Measurements from ENCODE around the gene BRAF. TPM values are rescaled to one million over a fixed set of nuclear protein-coding genes. Genes with fewer than 3 reads are reported as not detected.
"Not testable (repeated sequence)": the region's sequence is repeated elsewhere in the genome, so short reads cannot be mapped to it uniquely, and the experiment has no call there.

The BRAF gene
- total RNA-seq, 1 donor from 2014 or later = 52.8 TPM

DNA sequence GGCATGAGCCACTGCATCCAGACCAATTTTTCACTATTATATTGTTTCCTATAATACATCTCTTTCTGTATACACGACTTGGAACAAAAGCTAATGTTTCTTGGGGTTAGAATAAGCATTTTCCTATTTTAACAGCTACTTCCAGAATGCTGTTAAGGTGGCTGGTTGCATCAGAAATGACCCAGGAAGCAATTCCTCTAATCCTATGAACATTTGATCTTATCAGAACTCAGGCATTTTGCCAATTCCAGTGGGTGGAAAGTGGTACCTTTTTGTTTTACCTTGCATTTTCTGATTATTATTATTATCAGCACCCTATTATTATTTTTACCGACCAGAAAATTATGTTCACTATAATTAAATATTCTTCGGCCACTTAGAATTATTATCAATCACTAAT, 154.9 kb downstream of the BRAF start:
- intact Hi-C loops (cut with DNase I) = no loop called here
- Histone ChIP-seq H3K27ac (no peak overlapping the region), H3K27me3 (no peaks in the 10 kb centered on the region), H3K4me1 (no peaks in the 10 kb centered on the region), H3K36me3 (peaks cover 0 to 31% of the 10 kb centered on the region in 2 donors), H3K9me3 (no peaks in the 10 kb centered on the region), H3K4me3 (no peak overlapping the region)
- DNase-seq (ENCODE audit: extremely low spot score in 2 of 2) = no peak
- TF ChIP-seq POLR2AphosphoS5 (IDR thresholded peaks at IDR 0.05; ENCODE audit: insufficient read depth in 1 of 2, low read depth in 1 of 2) = no peak
- no peak for TF ChIP-seq POLR2A (IDR thresholded peaks at IDR 0.05)
- no peak for TF ChIP-seq CTCF (IDR thresholded peaks at IDR 0.05)

GRCh38 chr7:140767418-140767817, 157.3 kb downstream of the BRAF start:
- DNase-seq (ENCODE audit: extremely low spot score in 2 of 2) = no peak
- H3K27ac ChIP-seq = no peak overlapping the region
- H3K4me1 ChIP-seq = no peaks in the 10 kb centered on the region
- TF ChIP-seq POLR2AphosphoS5 (IDR thresholded peaks at IDR 0.05; ENCODE audit: insufficient read depth in 1 of 2, low read depth in 1 of 2) = no peak
- no peak for TF ChIP-seq POLR2A (IDR thresholded peaks at IDR 0.05)
- TF ChIP-seq CTCF (IDR thresholded peaks at IDR 0.05) = no peak
- H3K27me3 ChIP-seq = no peaks in the 10 kb centered on the region
- no peaks in the 10 kb centered on the region for H3K9me3 ChIP-seq
- no peak overlapping the region for H3K4me3 ChIP-seq
- H3K36me3 ChIP-seq = peaks cover 0 to 24% of the 10 kb centered on the region in 2 donors
- intact Hi-C loops (cut with DNase I) = no loop called here

DNA sequence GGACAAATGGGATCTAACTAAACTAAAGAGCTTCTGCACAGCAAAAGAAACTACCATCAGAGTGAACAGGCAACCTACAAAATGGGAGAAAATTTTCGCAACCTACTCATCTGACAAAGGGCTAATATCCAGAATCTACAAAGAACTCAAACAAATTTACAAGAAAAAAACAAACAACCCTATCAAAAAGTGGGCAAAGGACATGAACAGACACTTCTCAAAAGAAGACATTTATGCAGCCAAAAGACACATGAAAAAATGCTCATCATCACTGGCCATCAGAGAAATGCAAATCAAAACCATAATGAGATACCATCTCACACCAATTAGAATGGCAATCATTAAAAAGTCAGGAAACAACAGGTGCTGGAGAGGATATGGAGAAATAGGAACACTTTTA, 159.3 kb downstream of the BRAF start:
- DNase-seq (ENCODE audit: extremely low spot score in 2 of 2); intact Hi-C loops (cut with DNase I); H3K9me3 ChIP-seq; H3K4me3 ChIP-seq; H3K4me1 ChIP-seq; H3K27ac ChIP-seq; H3K27me3 ChIP-seq: not testable (repeated sequence)
- H3K36me3 ChIP-seq = peaks cover 0 to 19% of the 10 kb centered on the region in 2 donors

DNA sequence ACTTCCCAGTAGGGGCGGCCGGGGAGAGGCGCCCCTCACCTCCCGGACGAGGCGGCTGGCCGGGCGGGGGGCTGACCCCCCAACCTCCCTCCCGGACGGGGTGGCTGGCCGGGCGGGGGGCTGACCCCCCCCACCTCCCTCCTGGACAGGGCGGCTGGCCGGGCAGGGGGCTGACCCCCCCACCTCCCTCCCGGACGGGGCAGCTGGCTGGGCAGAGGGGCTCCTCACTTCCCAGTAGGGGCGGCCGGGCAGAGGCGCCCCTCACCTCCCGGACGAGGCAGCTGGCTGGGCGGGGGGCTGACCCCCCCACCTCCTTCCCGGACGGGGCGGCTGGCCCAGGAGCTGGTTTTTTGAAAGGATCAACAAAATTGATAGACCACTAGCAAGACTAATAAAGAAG, 161.6 kb downstream of the BRAF start:
- H3K27me3 ChIP-seq; H3K4me3 ChIP-seq; DNase-seq (ENCODE audit: extremely low spot score in 2 of 2); H3K9me3 ChIP-seq; H3K4me1 ChIP-seq; H3K27ac ChIP-seq; intact Hi-C loops (cut with DNase I): not testable (repeated sequence)
- peaks cover 0 to 17% of the 10 kb centered on the region in 2 donors for H3K36me3 ChIP-seq

- H3K4me3 ChIP-seq; H3K27me3 ChIP-seq; DNase-seq (ENCODE audit: extremely low spot score in 2 of 2); H3K36me3 ChIP-seq; intact Hi-C loops (cut with DNase I); H3K4me1 ChIP-seq; H3K9me3 ChIP-seq; H3K27ac ChIP-seq: not testable (repeated sequence)
Observed at GRCh38 chr7:140761375-140761774, 163.4 kb downstream of the BRAF start.

DNA sequence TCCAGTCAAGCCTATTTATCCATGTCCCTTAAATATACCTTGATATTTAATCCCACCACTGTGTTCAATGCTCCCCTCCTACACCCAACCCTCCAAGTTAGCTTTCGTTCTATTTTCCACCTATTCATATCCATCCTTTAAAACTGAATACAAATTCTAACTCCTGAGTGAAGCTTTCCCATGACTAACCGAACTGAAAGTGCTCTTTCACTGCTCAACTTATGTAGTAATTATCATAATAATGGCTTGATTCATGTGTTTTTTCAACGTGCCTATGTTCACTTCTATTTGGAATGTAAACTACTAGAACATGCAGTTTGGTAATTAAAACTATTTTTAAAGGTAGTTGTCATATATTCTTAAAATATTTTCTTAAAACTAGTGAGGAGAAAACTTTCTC, 170.2 kb downstream of the BRAF start:
- DNase-seq (ENCODE audit: extremely low spot score in 2 of 2) = no peak
- Histone ChIP-seq H3K27me3 (no peaks in the 10 kb centered on the region), H3K36me3 (peaks cover 0 to 2% of the 10 kb centered on the region in 2 donors), H3K4me1 (no peaks in the 10 kb centered on the region), H3K27ac (no peak overlapping the region), H3K9me3 (no peaks in the 10 kb centered on the region), H3K4me3 (no peak overlapping the region)
- TF ChIP-seq CTCF (IDR thresholded peaks at IDR 0.05) = no peak
- no peak for TF ChIP-seq POLR2AphosphoS5 (IDR thresholded peaks at IDR 0.05; ENCODE audit: insufficient read depth in 1 of 2, low read depth in 1 of 2)
- no peak for TF ChIP-seq POLR2A (IDR thresholded peaks at IDR 0.05)
- intact Hi-C loops (cut with DNase I) = no loop called here

GRCh38 chr7:140752533-140752932, 172.2 kb downstream of the BRAF start:
- no peaks in the 10 kb centered on the region for H3K9me3 ChIP-seq
- no peak for TF ChIP-seq CTCF (IDR thresholded peaks at IDR 0.05)
- TF ChIP-seq POLR2AphosphoS5 (IDR thresholded peaks at IDR 0.05; ENCODE audit: insufficient read depth in 1 of 2, low read depth in 1 of 2) = no peak
- no peak for TF ChIP-seq POLR2A (IDR thresholded peaks at IDR 0.05)
- DNase-seq (ENCODE audit: extremely low spot score in 2 of 2) = no peak
- intact Hi-C loops (cut with DNase I) = no loop called here
- no peaks in the 10 kb centered on the region for H3K4me1 ChIP-seq
- no peaks in the 10 kb centered on the region for H3K36me3 ChIP-seq
- no peak overlapping the region for H3K4me3 ChIP-seq
- H3K27ac ChIP-seq = no peak overlapping the region
- no peaks in the 10 kb centered on the region for H3K27me3 ChIP-seq
